ENCODE data around the gene CES3.
A peak's percentile ranks its signal among the peaks of the same experiment; 100 is the strongest.
"Not testable (repeated sequence)": the region's sequence is repeated elsewhere in the genome, so short reads cannot be mapped to it uniquely, and the experiment has no call there.

CES3 gene

DNA sequence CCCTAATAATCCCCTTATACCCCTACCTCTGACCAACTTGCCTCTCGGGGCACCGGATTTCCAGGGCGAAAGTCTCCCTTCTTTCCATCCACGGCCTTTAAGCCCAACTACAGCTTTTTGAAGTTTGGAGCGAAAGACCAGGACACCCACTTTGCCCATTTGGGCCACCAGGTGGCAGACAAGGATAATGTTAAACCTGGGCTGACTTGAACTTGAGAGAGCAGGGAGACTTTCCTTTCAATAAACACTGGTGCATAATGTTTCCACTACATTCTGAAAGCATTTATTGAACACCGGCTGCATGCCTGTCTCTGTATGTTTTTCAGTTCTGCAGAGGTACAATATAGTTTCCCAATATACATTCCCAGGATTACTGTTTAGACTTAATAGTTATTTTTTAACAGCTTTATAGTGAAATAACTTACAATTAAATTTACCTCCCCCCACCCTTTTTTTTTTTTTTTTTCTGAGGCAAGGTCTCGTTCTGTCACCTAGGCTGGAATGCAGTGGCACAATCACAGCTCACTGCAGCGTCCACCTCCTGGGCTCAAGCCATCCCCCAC is 6.9 kb upstream of the CES3 start (continued):
- TF ChIP-seq ZNF449 (tag by site-specific recombination; IDR thresholded peaks at IDR 0.05) (peak; percentile 67; the same call in 1 of the 2 replicates), ZNF654 (tag by site-specific recombination; IDR thresholded peaks at IDR 0.05; ENCODE audit: low read depth) (peak; percentile 85), ZSCAN23 (tag by site-specific recombination; IDR thresholded peaks at IDR 0.05) (no peak), ZNF600 (tag by site-specific recombination; IDR thresholded peaks at IDR 0.05) (no peak)

DNA sequence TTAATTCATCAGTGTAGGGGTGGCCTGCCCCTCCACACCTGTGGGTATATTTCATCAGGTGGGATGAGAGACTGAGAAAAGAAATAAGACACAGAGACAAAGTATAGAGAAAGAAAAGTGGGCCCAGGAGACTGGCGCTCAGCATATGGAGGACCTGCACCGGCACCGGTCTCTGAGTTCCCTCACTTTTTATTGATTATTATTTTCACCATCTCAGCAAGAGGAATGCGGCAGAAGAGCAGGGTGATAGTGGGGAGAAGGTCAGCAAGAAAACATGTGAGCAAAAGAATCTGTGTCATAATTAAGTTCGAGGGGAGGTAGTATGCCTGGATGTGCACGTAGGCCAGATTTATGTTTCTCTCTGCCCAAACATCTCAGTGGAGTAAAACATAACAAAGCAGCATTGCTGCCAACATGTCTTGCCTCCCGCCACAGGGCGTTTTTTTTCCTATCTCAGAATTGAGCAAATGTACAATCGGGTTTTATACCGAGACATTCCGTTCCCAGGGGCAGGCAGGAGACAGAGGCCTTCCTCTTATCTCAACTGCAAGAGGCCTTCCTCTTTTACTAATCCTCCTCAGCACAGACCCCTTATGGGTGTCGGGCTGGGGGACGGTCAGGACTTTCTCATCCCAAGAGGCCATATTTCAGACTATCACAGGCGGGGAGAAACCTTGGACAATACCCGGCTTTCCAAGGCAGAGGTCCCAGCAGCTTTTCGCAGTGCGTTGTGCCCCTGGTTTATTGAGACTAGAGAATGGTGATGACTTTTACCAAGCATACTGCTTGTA is 5.5 kb upstream of the CES3 start:
- CTCF ChIA-PET, result interaction anchor here (0.8 to 3.0 kb wide), 3 partner anchors 16 to 58 kb away, joined by 3 to 13 read pairs (median 3); no protein-coding TSS in a partner anchor
- POLR2A ChIA-PET; H3K4me1 ChIP-seq (ENCODE audit: control insufficient read depth, insufficient read depth, low read length); H3K9me3 ChIP-seq (ENCODE audit: control insufficient read depth, insufficient read depth, low read depth, low read length); H3K4me3 ChIP-seq (ENCODE audit: low read depth, low read length); H3K27ac ChIP-seq (ENCODE audit: extremely low read depth, low read depth, low read length); H3K36me3 ChIP-seq (ENCODE audit: control insufficient read depth in 2 of 2, insufficient read depth in 1 of 2, low read length in 2 of 2): not testable (repeated sequence)

- CTCF ChIA-PET, result interaction anchor here (0.8 to 3.0 kb wide), 5 partner anchors 16 to 160 kb away, joined by 3 to 13 read pairs (median 3); no protein-coding TSS in a partner anchor
- H3K36me3 ChIP-seq (ENCODE audit: control insufficient read depth in 2 of 2, insufficient read depth in 1 of 2, low read length in 2 of 2); POLR2A ChIA-PET; H3K27ac ChIP-seq (ENCODE audit: extremely low read depth, low read depth, low read length); H3K9me3 ChIP-seq (ENCODE audit: control insufficient read depth, insufficient read depth, low read depth, low read length); H3K4me1 ChIP-seq (ENCODE audit: control insufficient read depth, insufficient read depth, low read length); H3K4me3 ChIP-seq (ENCODE audit: low read depth, low read length): not testable (repeated sequence)
Measured at GRCh38 chr16:66956154-66956457, 5.0 kb upstream of the CES3 start.

- TF ChIP-seq SP2 (tag by site-specific recombination; IDR thresholded peaks at IDR 0.05), result no peak
- no peak for TF ChIP-seq ZNF155 (tag by site-specific recombination; IDR thresholded peaks at IDR 0.05)
- no peak for TF ChIP-seq ZNF214 (tag by site-specific recombination; IDR thresholded peaks at IDR 0.05; ENCODE audit: borderline replicate concordance)
- peak; percentile 28; the same call in 1 of the 2 replicates for TF ChIP-seq PRDM1 (tag by site-specific recombination; IDR thresholded peaks at IDR 0.05)
- no peak for TF ChIP-seq ZNF837 (tag by site-specific recombination; IDR thresholded peaks at IDR 0.05)
- TF ChIP-seq GLIS2 (tag by site-specific recombination; IDR thresholded peaks at IDR 0.05), result no peak
- TF ChIP-seq KLF9 (tag by site-specific recombination; IDR thresholded peaks at IDR 0.05; ENCODE audit: low read depth), result 0 out of 2 replicates have a peak, but pooled peaks have one; percentile 15
- peak; percentile 94 for TF ChIP-seq ZNF366 (tag by site-specific recombination; conservative IDR thresholded peaks at IDR 0.05)
- Histone ChIP-seq H3K4me3 (ENCODE audit: low read depth, low read length) (no peak overlapping the region), H3K36me3 (ENCODE audit: control insufficient read depth in 2 of 2, insufficient read depth in 1 of 2, low read length in 2 of 2) (peaks cover 0 to 14% of the 10 kb centered on the region in 2 experiments; a peak in 1 of 3 replicates), H3K9me3 (ENCODE audit: control insufficient read depth, insufficient read depth, low read depth, low read length) (no peaks in the 10 kb centered on the region), H3K27ac (ENCODE audit: extremely low read depth, low read depth, low read length) (no peak overlapping the region), H3K4me1 (ENCODE audit: control insufficient read depth, insufficient read depth, low read length) (no peaks in the 10 kb centered on the region)
- CTCF ChIA-PET, result interaction anchor here (0.7 to 3.8 kb wide), 10 partner anchors 9 to 209 kb away, joined by 3 to 33 read pairs (median 6); no protein-coding TSS in a partner anchor
- POLR2A ChIA-PET, result interaction anchor here (0.6 to 0.7 kb wide), 2 partner anchors 22 to 301 kb away, joined by 3 read pairs; no protein-coding TSS in a partner anchor
Measured at GRCh38 chr16:66958857-66959703, 2.0 kb upstream of the CES3 start.

Data from HEK293 (cell line).